ENCODE measurements around the gene TNFAIP2. TPM values are rescaled to one million over a fixed set of nuclear protein-coding genes. Genes with fewer than 3 reads are reported as not detected.

Gene TNFAIP2
- polyA plus RNA-seq, 1 donor from 2014 or later, result 1.8 TPM

DNA sequence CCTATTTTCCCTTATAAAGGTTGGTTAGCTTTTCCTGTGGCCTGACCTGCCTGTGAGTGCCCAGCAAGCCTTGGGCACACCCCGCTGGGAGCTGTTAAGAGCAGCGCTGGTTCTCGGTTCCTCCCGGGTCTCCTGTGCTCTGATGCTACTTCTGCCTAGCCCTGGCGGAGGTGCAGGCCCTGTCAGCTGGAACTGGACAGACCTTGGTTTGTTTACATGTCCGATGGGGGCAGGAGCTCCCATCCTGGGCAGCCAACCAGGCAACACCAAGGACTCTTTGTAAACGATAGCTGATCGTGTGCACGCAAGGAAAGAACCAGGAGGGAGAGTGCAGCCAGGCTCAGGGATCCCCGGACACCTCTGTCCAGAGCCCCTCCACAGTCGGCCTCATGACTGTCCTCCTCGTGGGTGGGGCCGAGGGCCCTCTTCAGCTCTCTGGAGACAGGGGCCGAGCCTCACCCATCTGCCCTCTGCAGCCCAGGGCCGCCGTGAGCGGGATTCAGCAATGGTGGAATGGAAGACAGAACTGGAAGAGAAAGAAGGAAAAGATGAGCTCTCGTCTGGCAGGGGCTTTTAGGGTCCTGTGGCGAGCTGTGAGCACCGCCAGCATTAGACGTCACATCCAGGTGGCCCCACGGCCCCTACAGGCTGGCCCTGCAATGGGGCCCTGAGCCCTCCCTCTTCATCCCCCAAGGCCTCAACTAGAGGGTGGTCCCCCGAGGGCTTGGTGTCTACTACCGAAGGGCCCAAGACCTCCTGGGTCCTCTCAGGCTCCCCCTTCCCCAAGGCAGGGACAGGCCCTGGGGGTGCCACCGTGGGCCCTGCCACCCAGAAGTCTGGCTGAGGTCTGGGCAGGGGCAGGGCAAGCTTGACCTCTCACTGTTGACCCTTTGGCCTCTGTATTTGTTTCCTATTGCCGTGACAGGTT lies 12.3 kb downstream of the TNFAIP2 start:
- Histone ChIP-seq H3K4me2 (ENCODE audit: low read length) (no peak overlapping the region), H3K4me3 (ENCODE audit: low read length) (no peak overlapping the region), H3K9me2 (ENCODE audit: insufficient read depth, low read length) (no peaks in the 10 kb centered on the region), H4K20me1 (ENCODE audit: insufficient read depth) (no peaks in the 10 kb centered on the region), H3K79me2 (replicated peaks; ENCODE audit: insufficient read depth, low read length) (no peaks in the 10 kb centered on the region), H3F3A (ENCODE audit: insufficient read depth, low read length, poor library complexity, severe bottlenecking) (no peaks in the 10 kb centered on the region), H2AFZ (ENCODE audit: low read depth, low read length) (no peak overlapping the region), H3K27me3 (ENCODE audit: insufficient read depth, low read depth, low read length) (no peaks in the 10 kb centered on the region), H3K9ac (ENCODE audit: low read length) (no peak overlapping the region), H3K9me3 (ENCODE audit: low read length) (no peaks in the 10 kb centered on the region), H3K36me3 (ENCODE audit: insufficient read depth, low read length) (no peaks in the 10 kb centered on the region), H3K27ac (ENCODE audit: low read length) (no peak overlapping the region)
- TF ChIP-seq, protein P1, sequence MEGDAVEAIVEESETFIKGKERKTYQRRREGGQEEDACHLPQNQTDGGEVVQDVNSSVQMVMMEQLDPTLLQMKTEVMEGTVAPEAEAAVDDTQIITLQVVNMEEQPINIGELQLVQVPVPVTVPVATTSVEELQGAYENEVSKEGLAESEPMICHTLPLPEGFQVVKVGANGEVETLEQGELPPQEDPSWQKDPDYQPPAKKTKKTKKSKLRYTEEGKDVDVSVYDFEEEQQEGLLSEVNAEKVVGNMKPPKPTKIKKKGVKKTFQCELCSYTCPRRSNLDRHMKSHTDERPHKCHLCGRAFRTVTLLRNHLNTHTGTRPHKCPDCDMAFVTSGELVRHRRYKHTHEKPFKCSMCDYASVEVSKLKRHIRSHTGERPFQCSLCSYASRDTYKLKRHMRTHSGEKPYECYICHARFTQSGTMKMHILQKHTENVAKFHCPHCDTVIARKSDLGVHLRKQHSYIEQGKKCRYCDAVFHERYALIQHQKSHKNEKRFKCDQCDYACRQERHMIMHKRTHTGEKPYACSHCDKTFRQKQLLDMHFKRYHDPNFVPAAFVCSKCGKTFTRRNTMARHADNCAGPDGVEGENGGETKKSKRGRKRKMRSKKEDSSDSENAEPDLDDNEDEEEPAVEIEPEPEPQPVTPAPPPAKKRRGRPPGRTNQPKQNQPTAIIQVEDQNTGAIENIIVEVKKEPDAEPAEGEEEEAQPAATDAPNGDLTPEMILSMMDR (IDR thresholded peaks at IDR 0.05; ENCODE audit: poor library complexity, severe bottlenecking), result no peak
- no peak for TF ChIP-seq TAF1 (IDR thresholded peaks at IDR 0.05; ENCODE audit: low read depth)
- TF ChIP-seq EZH2 (IDR thresholded peaks at IDR 0.05; ENCODE audit: borderline replicate concordance, insufficient read depth, low read length, poor library complexity, severe bottlenecking), result no peak
- TF ChIP-seq, protein P2, sequence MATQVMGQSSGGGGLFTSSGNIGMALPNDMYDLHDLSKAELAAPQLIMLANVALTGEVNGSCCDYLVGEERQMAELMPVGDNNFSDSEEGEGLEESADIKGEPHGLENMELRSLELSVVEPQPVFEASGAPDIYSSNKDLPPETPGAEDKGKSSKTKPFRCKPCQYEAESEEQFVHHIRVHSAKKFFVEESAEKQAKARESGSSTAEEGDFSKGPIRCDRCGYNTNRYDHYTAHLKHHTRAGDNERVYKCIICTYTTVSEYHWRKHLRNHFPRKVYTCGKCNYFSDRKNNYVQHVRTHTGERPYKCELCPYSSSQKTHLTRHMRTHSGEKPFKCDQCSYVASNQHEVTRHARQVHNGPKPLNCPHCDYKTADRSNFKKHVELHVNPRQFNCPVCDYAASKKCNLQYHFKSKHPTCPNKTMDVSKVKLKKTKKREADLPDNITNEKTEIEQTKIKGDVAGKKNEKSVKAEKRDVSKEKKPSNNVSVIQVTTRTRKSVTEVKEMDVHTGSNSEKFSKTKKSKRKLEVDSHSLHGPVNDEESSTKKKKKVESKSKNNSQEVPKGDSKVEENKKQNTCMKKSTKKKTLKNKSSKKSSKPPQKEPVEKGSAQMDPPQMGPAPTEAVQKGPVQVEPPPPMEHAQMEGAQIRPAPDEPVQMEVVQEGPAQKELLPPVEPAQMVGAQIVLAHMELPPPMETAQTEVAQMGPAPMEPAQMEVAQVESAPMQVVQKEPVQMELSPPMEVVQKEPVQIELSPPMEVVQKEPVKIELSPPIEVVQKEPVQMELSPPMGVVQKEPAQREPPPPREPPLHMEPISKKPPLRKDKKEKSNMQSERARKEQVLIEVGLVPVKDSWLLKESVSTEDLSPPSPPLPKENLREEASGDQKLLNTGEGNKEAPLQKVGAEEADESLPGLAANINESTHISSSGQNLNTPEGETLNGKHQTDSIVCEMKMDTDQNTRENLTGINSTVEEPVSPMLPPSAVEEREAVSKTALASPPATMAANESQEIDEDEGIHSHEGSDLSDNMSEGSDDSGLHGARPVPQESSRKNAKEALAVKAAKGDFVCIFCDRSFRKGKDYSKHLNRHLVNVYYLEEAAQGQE (IDR thresholded peaks at IDR 0.05; ENCODE audit: borderline replicate concordance), result no peak
- no peak for TF ChIP-seq RAD21 (conservative IDR thresholded peaks at IDR 0.05)
- TF ChIP-seq POLR2AphosphoS5 (IDR thresholded peaks at IDR 0.05), result no peak
- TF ChIP-seq SMC3 (conservative IDR thresholded peaks at IDR 0.05; ENCODE audit: poor library complexity), result no peak
- no peak for TF ChIP-seq EP300 (conservative IDR thresholded peaks at IDR 0.05; ENCODE audit: poor library complexity, severe bottlenecking)
- TF ChIP-seq MXI1 (conservative IDR thresholded peaks at IDR 0.05; ENCODE audit: poor library complexity, severe bottlenecking), result no peak

DNA sequence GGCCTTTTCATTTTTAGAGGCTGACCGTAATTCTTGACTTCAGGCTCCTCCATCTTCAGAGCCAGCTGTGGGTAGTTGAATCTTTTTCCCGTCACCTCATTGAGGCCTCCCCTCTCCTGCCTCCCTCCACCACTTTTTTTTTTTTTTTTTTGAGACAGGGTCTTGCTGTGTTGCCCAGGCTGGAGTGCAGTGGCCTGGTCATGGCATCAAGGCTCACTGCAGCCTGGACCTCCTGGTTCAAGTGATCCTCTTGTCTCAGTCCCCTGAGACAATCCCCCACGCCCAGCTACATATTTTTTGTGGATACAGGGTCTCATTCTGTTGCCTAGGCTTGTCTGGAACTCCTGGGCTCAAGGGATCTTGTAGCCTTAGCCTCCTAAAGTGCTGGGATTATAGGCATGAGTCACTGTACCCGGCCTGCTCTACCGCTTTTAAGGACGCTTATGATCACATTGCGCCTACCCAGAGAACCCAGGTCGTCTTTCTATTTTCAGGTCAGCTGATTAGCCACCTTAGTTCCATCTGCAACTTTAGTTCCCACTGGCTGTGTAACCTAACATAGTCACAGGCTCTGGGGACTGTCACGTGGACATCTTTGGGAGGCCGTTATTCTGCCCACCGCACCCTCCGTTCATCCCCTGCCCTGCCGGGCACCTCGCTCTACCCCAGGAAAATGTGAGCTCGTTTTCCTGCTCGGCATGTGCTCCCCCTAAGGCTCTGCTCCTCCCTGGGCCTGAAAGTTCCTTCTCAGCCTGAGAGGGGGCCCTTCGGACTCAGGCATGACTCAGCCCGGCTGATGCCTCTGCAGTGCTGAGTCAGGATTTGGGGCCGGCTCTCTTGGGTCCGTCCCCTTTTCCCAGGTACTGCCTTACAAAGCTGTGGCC lies 13.4 kb downstream of the TNFAIP2 start:
- H3K9me2 ChIP-seq (ENCODE audit: insufficient read depth, low read length), result no peaks in the 10 kb centered on the region
- H3F3A ChIP-seq (ENCODE audit: insufficient read depth, low read length, poor library complexity, severe bottlenecking), result no peaks in the 10 kb centered on the region
- no peaks in the 10 kb centered on the region for H3K36me3 ChIP-seq (ENCODE audit: insufficient read depth, low read length)
- no peak overlapping the region for H3K9ac ChIP-seq (ENCODE audit: low read length)
- no peaks in the 10 kb centered on the region for H3K27me3 ChIP-seq (ENCODE audit: insufficient read depth, low read depth, low read length)
- H3K27ac ChIP-seq (ENCODE audit: low read length), result no peak overlapping the region
- no peaks in the 10 kb centered on the region for H3K79me2 ChIP-seq (replicated peaks; ENCODE audit: insufficient read depth, low read length)
- H3K4me3 ChIP-seq (ENCODE audit: low read length), result no peak overlapping the region
- H2AFZ ChIP-seq (ENCODE audit: low read depth, low read length), result no peak overlapping the region
- TF ChIP-seq EZH2 (IDR thresholded peaks at IDR 0.05; ENCODE audit: borderline replicate concordance, insufficient read depth, low read length, poor library complexity, severe bottlenecking), result no peak
- TF ChIP-seq MXI1 (conservative IDR thresholded peaks at IDR 0.05; ENCODE audit: poor library complexity, severe bottlenecking), result no peak
- no peaks in the 10 kb centered on the region for H3K9me3 ChIP-seq (ENCODE audit: low read length)
- H3K4me2 ChIP-seq (ENCODE audit: low read length), result no peak overlapping the region
- no peaks in the 10 kb centered on the region for H4K20me1 ChIP-seq (ENCODE audit: insufficient read depth)
